NAMALWA (cell line): ENCODE results near the gene FOXB1.
A peak's percentile ranks its signal among the peaks of the same experiment; 100 is the strongest.

ENCODE experiments used
- DNase-seq: peaks from one replicate; pipeline ENCODE4 v3.0.0-alpha.2; 2015; ENCODE audit warnings: low spot score

The FOXB1 gene

GRCh38 chr15:60004009-60004845, at the start of gene FOXB1:
Gene FOXB1 (plus strand): TSS chr15:60004311. CDS start chr15:60004964, 653 bp downstream.
- DNase-seq, result no peak

- no peak for DNase-seq
These were observed 45.8 kb upstream of the FOXB1 start for GRCh38 chr15:59958288-59958687.

GRCh38 chr15:59960318-59960717, 43.8 kb upstream of the FOXB1 start:
- DNase-seq, result no peak

- DNase-seq, result no peak
These were observed 40.8 kb upstream of the FOXB1 start for GRCh38 chr15:59963322-59963721.

GRCh38 chr15:59963925-59964324, 40.2 kb upstream of the FOXB1 start:
- DNase-seq, result no peak

GRCh38 chr15:59965741-59966140, 38.4 kb upstream of the FOXB1 start:
- DNase-seq, result no peak

DNA sequence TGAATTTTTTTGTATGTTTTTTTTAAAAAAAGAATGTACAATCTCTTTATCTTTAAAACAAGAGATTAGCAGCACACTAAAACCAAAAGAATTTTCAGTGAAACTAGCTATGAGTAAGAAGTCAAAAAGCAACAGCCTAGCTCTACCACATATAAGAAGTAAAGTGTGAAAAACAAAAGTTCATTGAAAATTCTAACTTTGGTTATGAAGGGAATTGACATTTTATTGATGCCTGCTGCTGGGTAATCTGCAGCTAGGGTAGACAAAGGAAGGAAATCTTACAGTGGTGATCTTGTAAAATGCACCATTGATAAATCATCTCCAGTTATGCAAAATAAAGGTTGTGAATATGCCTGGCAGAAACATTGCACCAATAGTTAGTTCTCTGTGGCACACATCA, 37.8 kb upstream of the FOXB1 start:
- no peak for DNase-seq

GRCh38 chr15:59968314-59968713, 35.8 kb upstream of the FOXB1 start:
- DNase-seq, result no peak

DNA sequence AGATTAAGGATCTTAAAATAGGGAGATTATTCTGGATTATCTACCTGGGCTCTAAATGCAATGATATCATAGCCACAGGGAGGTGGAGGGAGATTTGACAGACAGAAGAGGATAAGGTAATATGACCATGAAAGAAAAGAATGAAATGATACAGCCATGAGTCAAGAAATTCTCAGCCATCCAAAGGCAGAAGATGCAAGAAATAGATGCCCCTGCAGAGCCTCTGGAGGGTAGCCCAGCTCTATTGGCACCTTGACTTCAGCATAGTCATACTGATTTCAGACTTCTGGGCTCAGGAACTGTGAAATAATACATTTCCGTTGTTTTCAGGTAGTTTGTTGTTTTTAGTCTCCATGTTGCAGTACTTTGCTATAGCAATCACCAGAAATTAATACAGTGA, 31.9 kb upstream of the FOXB1 start:
- DNase-seq, result no peak

DNA sequence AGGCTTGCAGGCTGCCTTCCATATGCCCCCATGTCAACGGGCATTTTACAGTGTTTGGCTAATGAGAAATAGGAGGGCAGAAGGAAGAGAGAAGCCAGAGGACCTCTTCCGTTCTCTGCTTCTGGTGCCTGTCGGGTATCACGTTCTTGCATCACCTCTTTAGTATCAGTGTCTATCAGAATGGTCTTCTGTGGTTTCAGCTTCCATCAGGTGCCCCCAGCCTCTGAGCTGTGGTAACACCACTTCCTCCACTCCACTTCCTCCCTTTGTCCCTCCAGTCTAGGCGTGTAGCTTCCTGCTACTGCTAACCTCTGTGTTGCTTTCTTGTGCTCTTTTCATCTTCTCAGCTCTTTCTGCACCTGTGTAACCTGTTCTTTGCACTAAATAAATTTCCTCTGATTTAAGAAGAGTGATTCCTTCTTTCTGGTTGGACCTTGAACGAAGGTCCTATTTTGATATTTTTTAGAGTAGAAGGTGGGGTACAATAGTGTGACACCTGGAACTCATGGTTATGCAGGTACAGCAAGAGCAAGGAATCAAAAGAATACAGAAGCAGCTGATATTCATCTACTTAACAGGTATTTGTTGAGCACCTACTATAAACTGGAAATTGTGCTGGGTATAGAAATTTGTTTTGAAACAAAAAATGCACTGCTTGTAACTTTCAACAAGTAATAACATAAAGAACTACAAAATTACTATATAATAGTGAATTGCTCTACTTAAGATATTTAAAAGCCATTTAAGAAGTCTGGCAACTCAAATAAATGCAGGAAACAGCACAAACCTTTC, 27.4 kb upstream of the FOXB1 start:
- DNase-seq, result no peak

GRCh38 chr15:59991834-59992233, 12.3 kb upstream of the FOXB1 start:
- no peak for DNase-seq

- no peak for DNase-seq
These were observed 10.9 kb upstream of the FOXB1 start for GRCh38 chr15:59993041-59993750.

GRCh38 chr15:59993950-59994401, 10.1 kb upstream of the FOXB1 start:
- DNase-seq, result peak; percentile 17

DNA sequence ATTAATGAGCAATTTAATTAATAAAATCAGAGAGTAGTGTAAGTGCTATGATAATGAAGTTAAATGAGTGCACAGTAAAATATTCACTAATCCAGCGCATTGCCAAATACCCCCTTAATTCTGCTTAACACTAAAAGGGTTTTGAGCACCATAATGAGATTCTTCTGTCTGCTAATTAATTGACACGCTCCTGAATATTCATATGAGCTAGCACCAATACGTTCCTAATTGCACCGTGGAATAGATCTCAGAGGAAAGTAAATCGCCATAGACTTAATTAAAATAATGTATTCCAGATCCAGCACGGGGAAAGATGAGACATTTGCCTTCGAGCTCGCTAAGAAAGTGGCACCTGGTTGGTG, 9.6 kb upstream of the FOXB1 start:
- no peak for DNase-seq

GRCh38 chr15:59994888-59995557, 9.1 kb upstream of the FOXB1 start:
- no peak for DNase-seq

DNA sequence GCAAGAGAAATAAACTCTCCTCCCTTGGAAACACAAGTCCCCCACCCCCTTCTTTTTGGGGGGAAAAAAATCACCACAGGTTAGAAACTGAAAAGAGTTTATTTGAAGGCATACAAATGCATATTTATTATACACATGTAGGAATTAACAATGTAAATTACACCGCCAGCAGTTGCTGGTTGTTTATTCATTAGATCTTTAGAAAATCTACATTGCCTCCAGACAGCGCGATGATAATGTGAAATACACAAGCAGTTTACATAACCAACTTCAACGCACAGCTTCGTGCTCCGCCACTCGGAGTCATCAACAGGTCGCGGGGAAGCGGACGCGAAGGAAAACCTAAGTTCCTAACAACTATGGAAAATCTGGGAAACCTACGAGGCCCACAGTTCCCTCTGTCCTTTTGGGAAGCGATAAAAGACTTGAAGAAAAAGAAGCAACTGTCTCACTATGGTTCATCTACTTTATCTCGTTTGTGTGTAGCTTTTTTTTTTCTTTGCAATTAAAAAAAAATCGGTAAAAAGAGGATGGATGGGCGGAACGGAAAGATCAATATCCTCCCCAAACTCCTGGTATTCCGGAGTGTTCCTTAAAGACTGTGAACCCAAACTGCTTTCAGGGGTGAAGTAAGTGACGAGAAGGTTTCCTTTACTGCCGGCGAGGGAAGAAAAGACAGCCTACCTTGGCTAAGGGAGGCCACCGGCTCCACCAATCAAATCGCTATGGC, 8.4 kb upstream of the FOXB1 start:
- DNase-seq, result no peak

GRCh38 chr15:59996298-59997041, 7.6 kb upstream of the FOXB1 start:
- DNase-seq, result no peak

DNA sequence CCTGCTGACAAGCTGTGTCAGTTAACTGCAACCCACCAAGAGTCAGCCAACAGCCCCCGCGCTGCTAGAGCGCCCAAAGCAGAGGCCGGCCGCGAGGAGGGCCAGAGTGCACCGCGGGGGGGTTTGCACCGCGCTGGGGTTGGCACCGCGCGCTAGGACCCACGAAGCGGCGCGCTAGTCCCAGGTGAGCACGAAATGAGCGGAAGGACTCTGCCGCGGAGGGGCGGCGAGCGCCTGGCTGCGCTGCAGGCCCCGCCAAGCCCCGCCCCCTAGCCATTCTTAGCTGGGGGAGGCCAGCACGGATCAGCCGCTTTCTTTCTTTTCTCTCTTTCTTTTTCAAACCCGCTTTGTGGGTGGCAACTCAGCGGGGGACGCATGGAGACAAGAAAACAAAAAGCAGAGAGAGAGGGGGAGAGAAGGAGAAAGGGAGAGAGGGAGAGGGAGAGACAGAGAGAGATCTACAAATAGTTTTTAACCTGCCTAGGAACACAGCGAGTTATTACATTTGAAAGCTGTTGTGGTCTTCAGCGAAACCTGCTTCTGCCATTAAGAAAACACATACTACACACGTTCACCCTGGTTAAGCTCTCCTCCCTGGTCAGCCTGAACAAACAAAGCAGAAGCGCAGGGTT, 6.9 kb upstream of the FOXB1 start:
- DNase-seq, result no peak

DNA sequence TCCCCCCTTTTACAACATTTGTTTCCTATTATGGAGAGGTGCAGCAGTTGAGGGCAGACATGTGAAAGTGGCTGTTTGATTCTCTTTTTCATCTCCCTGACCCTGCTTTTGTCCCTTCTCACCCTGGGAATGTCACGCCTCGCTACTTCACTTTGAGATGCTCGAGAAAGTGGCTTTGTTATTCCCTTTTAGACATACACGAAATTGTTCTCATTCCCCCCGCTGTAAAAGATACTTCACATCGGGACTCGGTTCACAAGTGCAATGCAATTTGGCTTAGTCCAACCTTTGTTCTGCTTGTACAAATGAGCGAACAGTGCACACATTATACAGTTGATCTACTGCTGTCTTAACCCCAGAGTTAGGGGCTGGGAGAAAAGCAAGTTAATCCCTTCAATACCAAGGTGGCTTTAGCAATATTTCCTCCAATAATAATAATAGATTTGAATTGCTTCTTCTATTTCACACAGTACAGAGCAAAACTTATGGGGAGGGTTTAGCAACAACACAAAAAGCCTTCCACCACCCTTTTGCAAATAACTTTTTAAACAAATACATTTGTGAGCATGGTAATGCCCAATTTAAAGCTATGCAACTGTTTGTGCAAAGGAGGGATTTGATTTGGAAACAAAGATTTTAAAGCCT, 5.7 kb upstream of the FOXB1 start:
- no peak for DNase-seq
